A549 (cell line): ENCODE data around the gene TMEM259. TPM values are rescaled to one million over a fixed set of nuclear protein-coding genes. Genes with fewer than 3 reads are reported as not detected.

ENCODE experiments used
- ATAC-seq, 2 experiments: fragments of 200-7000 bp in 1 of 2; fragments of >200 bp in 1 of 2; cut with Nextera tagmentation in 1 of 2; cut with Tn5 transposase in 1 of 2; 3 replicates each; pipeline versions ENCODE4 v1.8.0 to v1.9.1; 2018 to 2020; ENCODE audit warnings: mild to moderate bottlenecking in 1 of 2, moderate library complexity in 1 of 2
- CTCF ChIA-PET: fragments of 300-600 bp; sonication (Branson Sonifier 250); formaldehyde crosslinking; extraction: SDS; loops from one replicate; lab custom pipeline; 2021; ENCODE audit warnings: antibody characterized with exemption, inconsistent platforms; lab: Yijun Ruan, JAX
- POLR2A ChIA-PET: fragments of 350-600 bp; formaldehyde crosslinking; extraction: SDS; loops from one replicate; lab custom pipeline; 2021; ENCODE audit warnings: antibody characterized with exemption, inconsistent platforms; lab: Yijun Ruan, JAX
- DNase-seq, 2 experiments: peaks; one replicate each; pipeline versions ENCODE4 v3.0.0 to v3.0.0-alpha.2; 2011 to 2016; ENCODE audit warnings: low read depth in 1 of 2, low spot score in 1 of 2
- FAIRE-seq: peaks from 2 replicates; lab custom pipeline; 2011; peaks lifted over from hg19 to GRCh38; lab: Jason Lieb, UNC
- H3K27ac ChIP-seq, 2 experiments: fragments of >200 bp; sonication (Bioruptor Twin); formaldehyde crosslinking; 3 replicates each; pipeline ENCODE4 v1.5.1; 2016 to 2017
- H3K4me1 ChIP-seq: fragments of >200 bp; sonication (Bioruptor Twin); formaldehyde crosslinking; 3 replicates; pipeline ENCODE4 v1.6.1; 2016
- H3K4me2 ChIP-seq: fragments of >200 bp; sonication (Bioruptor Twin); formaldehyde crosslinking; 3 replicates; pipeline ENCODE4 v1.6.1; 2016
- H3K4me3 ChIP-seq: fragments of >200 bp; sonication (Bioruptor Twin); formaldehyde crosslinking; 3 replicates; pipeline ENCODE4 v1.5.1; 2016
- H3K9me3 ChIP-seq: fragments of >200 bp; sonication (Bioruptor Twin); formaldehyde crosslinking; 3 replicates; pipeline ENCODE4 v1.6.1; 2016
- ATOH8 ChIP-seq: fragments of 250-450 bp; sonication (Bioruptor Pico); IDR thresholded peaks from 2 replicates; pipeline ENCODE4 v1.5.0; 2020; ENCODE audit warnings: low read depth, mild to moderate bottlenecking, moderate library complexity
- CBX8 ChIP-seq: fragments of 200-600 bp; sonication (generic); IDR thresholded peaks from 2 replicates; pipeline ENCODE4 v1.6.1; 2016
- CHD4 ChIP-seq: fragments of 200-600 bp; sonication (generic); IDR thresholded peaks from 2 replicates; pipeline ENCODE4 v1.6.1; 2016; ENCODE audit warnings: antibody characterized with exemption, mild to moderate bottlenecking, borderline replicate concordance
- CTCF ChIP-seq: fragments of >200 bp; sonication (Bioruptor Twin); formaldehyde crosslinking; IDR thresholded peaks from 3 replicates; pipeline ENCODE4 v1.5.1; 2016
- EHMT2 ChIP-seq: fragments of 200-600 bp; sonication (generic); IDR thresholded peaks from 2 replicates; pipeline ENCODE4 v1.6.1; 2016; ENCODE audit warnings: antibody characterized with exemption, low read depth, mild to moderate bottlenecking, moderate library complexity
- ESRRA ChIP-seq: fragments of 150-350 bp; IDR thresholded peaks from 2 replicates; pipeline ENCODE4 v1.6.1; 2014; ENCODE audit warnings: mild to moderate bottlenecking, low read length, borderline replicate concordance
- HDAC2 ChIP-seq: fragments of 200-600 bp; sonication (generic); IDR thresholded peaks from 2 replicates; pipeline ENCODE4 v1.6.1; 2016
- HOXB5 ChIP-seq: fragments of 250-450 bp; sonication (Bioruptor Pico); IDR thresholded peaks from 2 replicates; pipeline ENCODE4 v1.5.0; 2020; ENCODE audit warnings: mild to moderate bottlenecking, moderate library complexity
- KDM1A ChIP-seq: fragments of 200-600 bp; sonication (generic); IDR thresholded peaks from 2 replicates; pipeline ENCODE4 v1.6.1; 2016; ENCODE audit warnings: low read depth, mild to moderate bottlenecking
- MAX ChIP-seq: IDR thresholded peaks from 2 replicates; pipeline ENCODE4 v1.6.1; 2012
- NR3C1 ChIP-seq: fragments of >200 bp; sonication (Bioruptor Twin); formaldehyde crosslinking; IDR thresholded peaks from 3 replicates; pipeline ENCODE4 v1.6.1; 2017
- POLR2A ChIP-seq: IDR thresholded peaks from 2 replicates; pipeline ENCODE4 v1.6.1; 2012; ENCODE audit warnings: mild to moderate bottlenecking, low read length
- POLR2AphosphoS2 ChIP-seq: conservative IDR thresholded peaks from 2 replicates; pipeline ENCODE4 v1.6.1; 2012; ENCODE audit warnings: low read length, improper control_type of control experiment, inconsistent platforms
- RAD21 ChIP-seq, 2 experiments: fragments of >200 bp in 1 of 2; sonication (Bioruptor Twin) in 1 of 2; formaldehyde crosslinking in 1 of 2; IDR thresholded peaks in 1 of 2; conservative IDR thresholded peaks in 1 of 2; 2 replicates in 1 of 2; 3 replicates in 1 of 2; pipeline ENCODE4 v1.6.1; 2012 to 2018; ENCODE audit warnings: inconsistent platforms in 1 of 2
- RFX5 ChIP-seq: fragments of 450-650 bp; IDR thresholded peaks from 2 replicates; pipeline ENCODE4 v1.7.1; 2014; ENCODE audit warnings: antibody characterized with exemption, mild to moderate bottlenecking, moderate library complexity
- RNF2 ChIP-seq: fragments of 200-600 bp; sonication (generic); IDR thresholded peaks from 2 replicates; pipeline ENCODE4 v1.6.1; 2016; ENCODE audit warnings: low read depth, mild to moderate bottlenecking, antibody characterized with exemption, moderate library complexity, borderline replicate concordance
- SREBF2 ChIP-seq: fragments of 450-650 bp; IDR thresholded peaks from 2 replicates; pipeline ENCODE4 v1.6.1; 2014; ENCODE audit warnings: mild to moderate bottlenecking, moderate library complexity
- TFCP2L1 ChIP-seq: fragments of 250-450 bp; sonication (Bioruptor Pico); IDR thresholded peaks from 2 replicates; pipeline ENCODE4 v1.5.0; 2021; ENCODE audit warnings: mild to moderate bottlenecking
- ZC3H11A ChIP-seq: fragments of 450-650 bp; IDR thresholded peaks from 2 replicates; pipeline ENCODE4 v1.6.1; 2014; ENCODE audit warnings: antibody characterized with exemption, mild to moderate bottlenecking
- ZFP36 ChIP-seq: fragments of 450-650 bp; IDR thresholded peaks from 2 replicates; pipeline ENCODE4 v1.6.1; 2014; ENCODE audit warnings: borderline replicate concordance; ENCODE audit not compliant: partially characterized antibody
- ZSCAN20 ChIP-seq: fragments of 250-450 bp; sonication (Bioruptor Pico); IDR thresholded peaks from 2 replicates; pipeline ENCODE4 v1.8.0; 2022; ENCODE audit warnings: mild to moderate bottlenecking, moderate library complexity
- WGBS: methylation state at CpG from one replicate; pipeline ENCODE4 v1.1.6; 2017; ENCODE audit errors: missing lambda C conversion rate; 5-methylcytosine and 5-hydroxymethylcytosine counted together
- polyA plus RNA-seq, 4 experiments: library from polyadenylated mRNA; depleted of rRNA in 3 of 4; stranded (reverse); fragments of >200 nt; fragmentation: RNase III in 1 of 4; extraction: RNeasy Plus Mini Kit Qiagen cat#74134 plus additional on column Dnase treatment in 1 of 4; gene quantifications; 2 replicates in 3 of 4; 3 replicates in 1 of 4; pipeline ENCODE4 v1.2.3, GENCODE V29; 2011 to 2017
- TF ChIP-seq, protein P1 (sequence below): fragments of 250-450 bp; sonication (Bioruptor Pico); IDR thresholded peaks from 2 replicates; pipeline ENCODE4 v1.5.0; 2021; ENCODE audit warnings: mild to moderate bottlenecking, moderate library complexity, borderline replicate concordance

Gene TMEM259
- polyA plus RNA-seq, 2 of the 4 experiments (the other 2 are of a cell fraction) = 45.6 to 78.3 TPM

- 68% methylated on average over 3 of the region's 27 CpGs for WGBS
- H3K9me3 ChIP-seq = no peaks in the 10 kb centered on the region
- no peak overlapping the region for H3K27ac ChIP-seq
- ChIA-PET CTCF (interaction anchor here (1.4 kb wide), 2 partner anchors 8 to 68 kb away, joined by 3 to 5 read pairs; no protein-coding TSS in a partner anchor), POLR2A (no interaction called here)
- TF ChIP-seq HOXB5 = no peak
- no peak for TF ChIP-seq ESRRA
- TF ChIP-seq RFX5 = no peak
- TF ChIP-seq, protein P1, sequence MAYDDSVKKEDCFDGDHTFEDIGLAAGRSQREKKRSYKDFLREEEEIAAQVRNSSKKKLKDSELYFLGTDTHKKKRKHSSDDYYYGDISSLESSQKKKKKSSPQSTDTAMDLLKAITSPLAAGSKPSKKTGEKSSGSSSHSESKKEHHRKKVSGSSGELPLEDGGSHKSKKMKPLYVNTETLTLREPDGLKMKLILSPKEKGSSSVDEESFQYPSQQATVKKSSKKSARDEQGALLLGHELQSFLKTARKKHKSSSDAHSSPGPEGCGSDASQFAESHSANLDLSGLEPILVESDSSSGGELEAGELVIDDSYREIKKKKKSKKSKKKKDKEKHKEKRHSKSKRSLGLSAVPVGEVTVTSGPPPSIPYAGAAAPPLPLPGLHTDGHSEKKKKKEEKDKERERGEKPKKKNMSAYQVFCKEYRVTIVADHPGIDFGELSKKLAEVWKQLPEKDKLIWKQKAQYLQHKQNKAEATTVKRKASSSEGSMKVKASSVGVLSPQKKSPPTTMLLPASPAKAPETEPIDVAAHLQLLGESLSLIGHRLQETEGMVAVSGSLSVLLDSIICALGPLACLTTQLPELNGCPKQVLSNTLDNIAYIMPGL (CRISPR knock-in tag) = no peak
- no peak for TF ChIP-seq NR3C1
- TF ChIP-seq RAD21 (conservative IDR thresholded peaks at IDR 0.05 in 1 of 2, IDR thresholded peaks at IDR 0.05 in 1 of 2) = no peak
- no peak for TF ChIP-seq SREBF2
- TF ChIP-seq ZC3H11A = no peak
- no peak for TF ChIP-seq TFCP2L1 (CRISPR knock-in tag)
- no peak for TF ChIP-seq KDM1A
- no peak for TF ChIP-seq ATOH8
- no peak for TF ChIP-seq ZFP36
- TF ChIP-seq RNF2 = no peak
- no peak for TF ChIP-seq POLR2A
- no peak for TF ChIP-seq CTCF
- no peak for TF ChIP-seq CHD4
- H3K4me1 ChIP-seq = 0 out of 3 replicates have a peak, but pooled peaks cover 3% of the 10 kb centered on the region
- no peak for FAIRE-seq
- no peak for ATAC-seq
- no peak overlapping the region for H3K4me2 ChIP-seq
- DNase-seq = no peak
- no peak overlapping the region for H3K4me3 ChIP-seq
Measured at GRCh38 chr19:990119-990571, 30.8 kb downstream of the TMEM259 start.

GRCh38 chr19:989381-990081, 31.4 kb downstream of the TMEM259 start:
- ChIA-PET CTCF (no interaction called here), POLR2A (no interaction called here)
- no peaks in the 10 kb centered on the region for H3K9me3 ChIP-seq
- no peak for FAIRE-seq
- H3K27ac ChIP-seq = no peak overlapping the region
- DNase-seq = no peak
- no peak overlapping the region for H3K4me3 ChIP-seq
- H3K4me2 ChIP-seq = no peak overlapping the region
- H3K4me1 ChIP-seq = 0 out of 3 replicates have a peak, but pooled peaks cover 6% of the 10 kb centered on the region
- ATAC-seq = peak in 1 of 2 experiments; percentile 32; a peak in 2 of 6 replicates
- TF ChIP-seq POLR2AphosphoS2 = no peak
- no peak for TF ChIP-seq CBX8
- no peak for TF ChIP-seq ZSCAN20 (CRISPR knock-in tag)
- TF ChIP-seq MAX = no peak
- TF ChIP-seq HOXB5 = no peak
- TF ChIP-seq HDAC2 = no peak
- no peak for TF ChIP-seq EHMT2
- 90% methylated on average over 9 of the region's 25 CpGs for whole genome bisulfite sequencing
